ENCODE data around the gene ZNF217. TPM values are rescaled to one million over a fixed set of nuclear protein-coding genes. Genes with fewer than 3 reads are reported as not detected.
"Not testable (repeated sequence)": the region's sequence is repeated elsewhere in the genome, so short reads cannot be mapped to it uniquely, and the experiment has no call there.

Gene ZNF217
- total RNA-seq, 4 donors from 2014 or later = 11.8 to 18.7 (median 15.1) TPM

DNA sequence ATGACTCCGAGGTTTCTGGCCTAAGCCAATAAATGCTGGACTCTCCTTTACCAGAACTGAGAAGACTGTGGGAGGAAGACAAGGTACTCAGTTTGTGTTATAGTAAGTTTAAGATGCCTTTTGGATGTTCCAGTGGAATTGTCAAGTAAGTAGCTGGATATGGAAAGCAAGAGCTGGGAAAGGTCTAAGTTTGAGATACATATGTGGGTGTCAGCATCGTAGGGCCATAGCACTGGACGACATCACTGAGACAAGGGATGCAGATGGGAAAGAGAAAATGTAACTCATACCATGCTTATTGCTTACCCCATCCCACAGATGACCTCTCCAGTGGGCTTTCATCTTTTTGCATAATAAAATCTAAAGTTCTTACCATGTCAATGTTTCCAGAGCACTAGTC is 45.5 kb upstream of the ZNF217 start:
- Histone ChIP-seq H3K27ac (no peak overlapping the region), H3K36me3 (no peaks in the 10 kb centered on the region), H3K4me1 (peaks cover 0 to 16% (median 6%) of the 10 kb centered on the region in 3 donors), H3K4me3 (no peak overlapping the region), H3K9me3 (no peaks in the 10 kb centered on the region), H3K27me3 (no peaks in the 10 kb centered on the region)
- ATAC-seq = no peak
- WGBS, 2 donors (ENCODE audit: low coverage in 1 of 2) = 81 to 90% methylated on average over 1 to 3 of the region's 3 CpGs
- no peak for TF ChIP-seq EP300 (IDR thresholded peaks at IDR 0.05)
- no peak for TF ChIP-seq POLR2AphosphoS5 (IDR thresholded peaks at IDR 0.05)
- TF ChIP-seq, protein P1, sequence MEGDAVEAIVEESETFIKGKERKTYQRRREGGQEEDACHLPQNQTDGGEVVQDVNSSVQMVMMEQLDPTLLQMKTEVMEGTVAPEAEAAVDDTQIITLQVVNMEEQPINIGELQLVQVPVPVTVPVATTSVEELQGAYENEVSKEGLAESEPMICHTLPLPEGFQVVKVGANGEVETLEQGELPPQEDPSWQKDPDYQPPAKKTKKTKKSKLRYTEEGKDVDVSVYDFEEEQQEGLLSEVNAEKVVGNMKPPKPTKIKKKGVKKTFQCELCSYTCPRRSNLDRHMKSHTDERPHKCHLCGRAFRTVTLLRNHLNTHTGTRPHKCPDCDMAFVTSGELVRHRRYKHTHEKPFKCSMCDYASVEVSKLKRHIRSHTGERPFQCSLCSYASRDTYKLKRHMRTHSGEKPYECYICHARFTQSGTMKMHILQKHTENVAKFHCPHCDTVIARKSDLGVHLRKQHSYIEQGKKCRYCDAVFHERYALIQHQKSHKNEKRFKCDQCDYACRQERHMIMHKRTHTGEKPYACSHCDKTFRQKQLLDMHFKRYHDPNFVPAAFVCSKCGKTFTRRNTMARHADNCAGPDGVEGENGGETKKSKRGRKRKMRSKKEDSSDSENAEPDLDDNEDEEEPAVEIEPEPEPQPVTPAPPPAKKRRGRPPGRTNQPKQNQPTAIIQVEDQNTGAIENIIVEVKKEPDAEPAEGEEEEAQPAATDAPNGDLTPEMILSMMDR (IDR thresholded peaks at IDR 0.05) = no peak

DNA sequence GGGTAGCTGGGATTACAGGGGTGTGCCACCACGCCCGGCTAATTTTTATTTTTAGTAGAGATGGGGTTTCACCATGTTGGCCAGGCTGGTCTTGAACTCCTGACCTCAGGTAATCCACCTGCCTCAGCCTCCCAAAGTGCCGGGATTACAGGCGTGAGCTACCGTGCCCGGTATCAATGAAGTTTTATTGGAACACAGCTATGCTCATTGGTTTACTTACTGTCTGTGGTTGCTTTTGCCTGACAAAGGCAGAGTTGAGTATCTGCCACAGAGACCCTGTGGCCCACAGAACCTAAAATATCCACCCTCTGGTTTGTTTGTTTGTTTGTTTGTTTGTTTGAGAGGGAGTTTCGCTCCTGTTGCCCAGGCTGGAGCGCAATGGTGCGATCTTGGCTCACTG is 43.7 kb upstream of the ZNF217 start:
- not testable (repeated sequence) for H3K27ac ChIP-seq, H3K27me3 ChIP-seq, ATAC-seq, H3K4me1 ChIP-seq, H3K4me3 ChIP-seq, H3K36me3 ChIP-seq, H3K9me3 ChIP-seq
- 92 to 100% methylated on average over 5 of the region's 9 CpGs for WGBS, 2 donors (ENCODE audit: low coverage in 1 of 2)

DNA sequence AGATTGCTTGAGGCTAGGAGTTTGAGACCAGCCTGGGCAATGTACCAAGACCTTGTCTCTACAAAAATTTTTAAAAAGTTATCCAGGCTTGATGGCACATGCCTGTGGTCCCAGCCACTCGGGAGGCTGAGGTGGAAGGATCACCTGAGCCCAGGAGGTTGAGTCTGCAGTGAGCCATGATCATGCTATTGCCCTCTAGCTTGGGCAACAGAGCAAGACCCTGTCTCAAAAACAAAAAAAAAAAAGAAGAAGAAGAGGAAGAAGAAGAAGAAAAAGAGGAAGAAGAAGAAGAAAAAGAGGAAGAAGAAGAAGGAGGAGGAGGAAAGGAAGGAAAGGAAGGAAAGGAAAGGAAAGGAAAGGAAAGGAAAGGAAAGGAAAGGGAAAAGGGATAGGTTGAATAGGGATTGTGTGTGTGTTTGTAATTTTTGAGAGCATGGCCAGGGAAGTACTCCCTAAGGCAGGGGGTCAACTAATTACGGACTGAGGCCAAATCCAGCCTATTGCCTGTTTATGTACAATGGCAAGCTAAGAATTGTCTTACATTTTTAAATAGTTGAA is 43.0 kb upstream of the ZNF217 start:
- no peaks in the 10 kb centered on the region for H3K36me3 ChIP-seq
- no peak overlapping the region for H3K27ac ChIP-seq
- no peaks in the 10 kb centered on the region for H3K4me1 ChIP-seq
- no peak overlapping the region for H3K4me3 ChIP-seq
- no peaks in the 10 kb centered on the region for H3K9me3 ChIP-seq
- TF ChIP-seq POLR2A (IDR thresholded peaks at IDR 0.05) (no peak), POLR2AphosphoS5 (IDR thresholded peaks at IDR 0.05) (no peak), EP300 (IDR thresholded peaks at IDR 0.05) (no peak)
- TF ChIP-seq, protein P1 (IDR thresholded peaks at IDR 0.05) = no peak
- H3K27me3 ChIP-seq = no peaks in the 10 kb centered on the region
- WGBS, 2 donors (ENCODE audit: low coverage in 1 of 2) = 72 to 91% methylated on average over 1 to 2 of the region's 2 CpGs
- ATAC-seq = no peak

DNA sequence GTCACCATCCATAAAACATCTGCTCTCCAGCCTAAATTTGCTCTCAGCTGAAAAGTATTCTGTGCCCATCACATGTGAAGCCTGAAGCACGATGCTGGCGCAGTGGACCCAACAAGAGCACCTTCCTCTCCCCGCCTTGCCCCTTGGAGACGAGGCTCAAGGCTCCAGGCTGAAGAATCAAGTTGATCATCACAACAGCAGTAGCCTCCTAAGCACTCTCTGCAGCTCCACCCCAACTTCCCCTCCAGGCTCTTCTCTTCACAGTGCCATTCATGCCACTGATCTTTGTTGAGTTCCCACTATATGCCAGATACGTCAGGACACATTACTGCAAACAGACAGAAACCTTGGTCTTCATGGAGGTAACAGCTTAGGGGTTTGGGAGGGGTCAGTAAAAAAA is 41.6 kb upstream of the ZNF217 start:
- H3K4me3 ChIP-seq = no peak overlapping the region
- no peaks in the 10 kb centered on the region for H3K36me3 ChIP-seq
- WGBS, 2 donors (ENCODE audit: low coverage in 1 of 2) = no CpG with 5 or more reads among the region's 5 CpGs
- H3K27ac ChIP-seq = no peak overlapping the region
- H3K27me3 ChIP-seq = no peaks in the 10 kb centered on the region
- no peaks in the 10 kb centered on the region for H3K4me1 ChIP-seq
- TF ChIP-seq POLR2AphosphoS5 (IDR thresholded peaks at IDR 0.05) (no peak), EP300 (IDR thresholded peaks at IDR 0.05) (no peak), POLR2A (IDR thresholded peaks at IDR 0.05) (no peak)
- TF ChIP-seq, protein P1 (IDR thresholded peaks at IDR 0.05) = no peak
- no peak for ATAC-seq
- no peaks in the 10 kb centered on the region for H3K9me3 ChIP-seq

DNA sequence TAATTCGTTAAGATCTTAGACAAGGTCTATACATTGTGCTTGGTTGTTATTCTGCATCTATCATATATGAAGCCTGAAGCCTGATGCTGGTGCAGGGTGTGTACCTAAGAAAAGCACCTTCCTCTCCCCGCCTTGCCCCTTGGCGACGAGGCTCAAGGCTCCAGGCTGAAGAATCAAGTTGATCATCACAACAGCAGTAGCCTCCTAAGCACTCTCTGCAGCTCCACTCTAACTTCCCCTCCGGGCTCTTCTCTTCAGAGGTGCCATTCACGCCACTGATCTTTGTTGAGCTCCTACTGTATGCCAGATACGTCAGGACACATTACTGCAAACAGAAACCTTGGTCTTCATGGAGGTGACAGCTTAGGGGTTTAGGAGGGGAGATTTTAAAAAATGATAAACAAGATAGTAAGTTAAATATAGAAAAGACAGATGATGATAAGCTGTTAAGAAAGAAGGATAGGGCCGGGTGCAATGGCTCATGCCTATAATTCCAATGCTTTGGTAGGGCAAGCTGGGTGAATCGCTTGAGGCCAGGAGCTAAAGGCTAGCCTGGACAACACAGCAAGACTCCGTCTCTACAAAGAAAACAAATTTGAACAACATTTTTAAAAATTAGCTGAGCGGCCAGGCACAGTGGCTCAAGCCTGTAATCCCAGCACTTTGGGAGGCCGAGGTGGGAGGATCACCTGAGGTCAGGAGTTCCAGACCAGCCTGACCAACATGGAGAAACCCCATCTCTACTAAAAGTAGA is 38.4 kb upstream of the ZNF217 start:
- WGBS, 2 donors (ENCODE audit: low coverage in 1 of 2) = 88 to 96% methylated on average over 9 of the region's 12 CpGs
- TF ChIP-seq POLR2A (IDR thresholded peaks at IDR 0.05) (no peak), POLR2AphosphoS5 (IDR thresholded peaks at IDR 0.05) (no peak), EP300 (IDR thresholded peaks at IDR 0.05) (no peak)
- TF ChIP-seq, protein P1 (IDR thresholded peaks at IDR 0.05) = no peak
- ATAC-seq = no peak
- no peak overlapping the region for H3K4me3 ChIP-seq
- H3K27me3 ChIP-seq = no peaks in the 10 kb centered on the region
- H3K4me1 ChIP-seq = no peaks in the 10 kb centered on the region
- H3K27ac ChIP-seq = no peak overlapping the region
- no peaks in the 10 kb centered on the region for H3K36me3 ChIP-seq
- no peaks in the 10 kb centered on the region for H3K9me3 ChIP-seq

Measured in gastroesophageal sphincter (tissue), 4 donors.